ENCODE measurements around the gene GTF2F2.

The GTF2F2 gene

GRCh38 chr13:45119469-45119990 is 780 bp upstream of the GTF2F2 start:
- DNase-seq (ENCODE audit: extremely low spot score): peak; percentile 45
- CTCF ChIA-PET: interaction anchor here (0.6 to 1.5 kb wide), 4 partner anchors 23 to 73 kb away, joined by 3 read pairs; no protein-coding TSS in a partner anchor

GRCh38 chr13:45120967-45121831 is 889 bp downstream of the GTF2F2 start:
- DNase-seq (ENCODE audit: extremely low spot score): no peak
- TF ChIP-seq CTCF (IDR thresholded peaks at IDR 0.05; ENCODE audit: control extremely low read depth, extremely low read depth, low read depth, missing control alignments): no peak
- ChIA-PET CTCF (interaction anchor here (1.0 to 1.7 kb wide), 4 partner anchors 10 to 78 kb away, joined by 3 to 5 read pairs (median 4); no protein-coding TSS in a partner anchor), POLR2A (no interaction called here)

More at GRCh38 chr13:45119469-45119990, 780 bp upstream of the GTF2F2 start:
- POLR2A ChIA-PET: no interaction called here
- TF ChIP-seq CTCF (IDR thresholded peaks at IDR 0.05; ENCODE audit: control extremely low read depth, extremely low read depth, low read depth, missing control alignments): no peak

DNA sequence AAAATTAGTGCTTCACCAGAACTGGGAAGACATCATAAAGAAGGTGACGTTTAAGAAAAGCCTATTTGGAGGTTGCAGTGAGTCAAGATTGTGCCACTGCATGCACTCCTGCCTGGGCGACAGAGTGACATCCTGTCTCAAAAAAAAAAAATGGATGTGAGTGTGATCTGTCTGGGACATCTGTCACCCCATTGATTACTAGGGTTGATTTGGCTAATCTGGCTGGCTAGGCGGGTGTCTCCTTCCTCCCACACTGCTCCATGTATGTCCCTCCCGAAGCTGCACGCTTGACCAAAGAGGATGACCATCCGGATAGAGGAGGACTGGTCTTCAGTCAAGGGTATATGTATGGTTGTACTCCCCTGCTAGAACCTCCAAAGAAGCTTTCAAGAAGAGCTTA is 2.6 kb downstream of the GTF2F2 start:
- POLR2A ChIA-PET: no interaction called here
- CTCF ChIA-PET: interaction anchor here (0.9 to 1.4 kb wide), 2 partner anchors 14 to 81 kb away, joined by 3 read pairs; no protein-coding TSS in a partner anchor
- TF ChIP-seq CTCF (IDR thresholded peaks at IDR 0.05; ENCODE audit: control extremely low read depth, extremely low read depth, low read depth, missing control alignments): no peak
- no peak for DNase-seq (ENCODE audit: extremely low spot score)

GRCh38 chr13:45132369-45133064 is 12.2 kb downstream of the GTF2F2 start:
- ChIA-PET POLR2A (no interaction called here), CTCF (interaction anchor here (1.2 to 1.9 kb wide), 4 partner anchors 10 to 86 kb away, joined by 3 to 4 read pairs (median 4); no protein-coding TSS in a partner anchor)
- no peak for TF ChIP-seq CTCF (IDR thresholded peaks at IDR 0.05; ENCODE audit: control extremely low read depth, extremely low read depth, low read depth, missing control alignments)
- DNase-seq (ENCODE audit: extremely low spot score): peak; percentile 43

- no peak for DNase-seq (ENCODE audit: extremely low spot score)
- CTCF ChIA-PET: interaction anchor here (1.2 kb wide), 1 partner anchor 12 kb away, joined by 3 read pairs; no protein-coding TSS in a partner anchor
- POLR2A ChIA-PET: no interaction called here
- TF ChIP-seq CTCF (IDR thresholded peaks at IDR 0.05; ENCODE audit: control extremely low read depth, extremely low read depth, low read depth, missing control alignments): no peak
Observed at GRCh38 chr13:45133396-45134118, 13.2 kb downstream of the GTF2F2 start.
